Hypothalamus (tissue), 51 donors: ENCODE data around the gene ZAP70.

Experiments used
- DNase-seq, 51 donors: peaks; one replicate each; lab custom pipeline; 2025; lab: John Stamatoyannopoulos, UW

The ZAP70 gene

DNA sequence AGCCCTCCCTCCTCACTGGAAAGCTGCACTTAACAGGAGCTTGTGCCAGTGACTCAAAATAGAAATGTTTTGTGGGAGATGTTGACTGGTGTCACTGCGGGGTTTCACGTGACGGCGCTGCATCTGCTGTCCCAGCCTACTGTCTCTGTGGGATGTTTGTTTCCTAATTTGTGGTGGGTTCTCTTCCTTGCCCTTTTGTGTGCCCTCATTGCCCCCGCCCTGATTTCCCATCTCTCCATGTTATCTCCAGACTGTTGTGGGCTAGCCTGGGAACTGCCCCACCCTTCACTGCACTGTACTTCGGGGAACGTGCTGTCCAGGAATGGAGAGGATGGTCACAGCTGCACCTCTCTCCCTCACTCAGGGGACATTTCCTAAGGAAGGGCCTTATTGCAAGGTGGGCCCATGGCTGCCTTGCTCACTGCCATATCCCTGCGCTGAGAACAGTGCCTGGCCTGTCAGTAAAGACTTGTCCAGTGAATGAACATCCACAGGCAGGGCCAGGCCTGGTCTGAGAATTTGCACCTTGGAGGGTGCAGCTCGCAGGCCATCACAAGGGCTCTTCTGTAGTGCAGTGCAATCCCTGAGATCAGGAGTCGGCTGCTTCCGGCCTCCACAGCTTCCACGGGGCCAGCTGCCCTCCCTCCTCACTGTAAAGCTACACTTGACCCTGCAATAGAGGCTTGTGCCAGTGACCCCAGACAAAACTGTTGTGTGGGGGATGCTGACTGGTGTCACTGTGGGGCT is 18.1 kb downstream of the ZAP70 start:
- no peak for DNase-seq

- DNase-seq: no peak
Measured at GRCh38 chr2:97732436-97733340, 19.3 kb downstream of the ZAP70 start.

GRCh38 chr2:97733341-97734035 is 20.1 kb downstream of the ZAP70 start:
- DNase-seq: peak in 1 of 51 donors; percentile 57

- DNase-seq: no peak
Measured at GRCh38 chr2:97734061-97735051, 21.0 kb downstream of the ZAP70 start.

DNA sequence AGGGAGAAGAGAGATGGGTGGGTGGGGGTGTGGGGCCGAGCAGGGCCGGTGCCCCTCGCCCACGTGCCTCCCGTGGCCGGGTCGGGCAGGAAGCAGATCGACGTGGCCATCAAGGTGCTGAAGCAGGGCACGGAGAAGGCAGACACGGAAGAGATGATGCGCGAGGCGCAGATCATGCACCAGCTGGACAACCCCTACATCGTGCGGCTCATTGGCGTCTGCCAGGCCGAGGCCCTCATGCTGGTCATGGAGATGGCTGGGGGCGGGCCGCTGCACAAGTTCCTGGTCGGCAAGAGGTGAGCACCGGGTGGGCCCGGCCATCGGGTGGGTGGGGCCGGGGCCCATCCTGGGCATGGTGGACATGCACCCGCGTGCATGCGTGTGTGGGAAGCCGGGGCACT is 21.8 kb downstream of the ZAP70 start:
- DNase-seq: peak in 1 of 51 donors; percentile 33

DNA sequence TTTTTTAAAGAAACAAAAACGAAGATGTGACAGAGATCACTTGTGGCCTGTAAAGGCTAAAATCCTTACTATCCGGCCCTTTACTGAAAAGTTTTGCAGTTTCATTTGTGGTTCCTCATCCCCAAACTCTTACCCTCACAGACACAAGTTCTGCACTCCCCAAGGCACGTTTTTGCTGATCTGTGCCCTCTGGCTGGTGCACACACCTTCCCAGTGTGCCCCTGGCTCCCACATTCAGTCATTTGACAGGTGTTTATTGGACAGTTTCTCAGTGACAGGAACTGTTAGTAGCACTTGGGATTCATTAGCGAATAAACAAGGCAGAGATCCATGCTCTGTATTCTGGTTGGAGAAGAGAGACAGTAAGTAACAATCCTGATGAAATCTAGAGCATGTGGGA is 22.8 kb downstream of the ZAP70 start:
- no peak for DNase-seq

- DNase-seq: no peak
Measured at GRCh38 chr2:97736608-97737330, 23.4 kb downstream of the ZAP70 start.

- DNase-seq: peak in 1 of 51 donors; percentile 87
Measured at GRCh38 chr2:97737421-97738178, 24.2 kb downstream of the ZAP70 start.

- peak in 1 of 51 donors; percentile 60 for DNase-seq
Measured at GRCh38 chr2:97738179-97739019, 25.0 kb downstream of the ZAP70 start.

GRCh38 chr2:97739020-97739892 is 25.9 kb downstream of the ZAP70 start:
- no peak for DNase-seq

GRCh38 chr2:97739893-97740245 is 26.5 kb downstream of the ZAP70 start:
- DNase-seq: no peak

- peak in 8 of 51 donors; percentile 1 to 42 (median 10) for DNase-seq
Measured at GRCh38 chr2:97740590-97741182, 27.3 kb downstream of the ZAP70 start.

DNA sequence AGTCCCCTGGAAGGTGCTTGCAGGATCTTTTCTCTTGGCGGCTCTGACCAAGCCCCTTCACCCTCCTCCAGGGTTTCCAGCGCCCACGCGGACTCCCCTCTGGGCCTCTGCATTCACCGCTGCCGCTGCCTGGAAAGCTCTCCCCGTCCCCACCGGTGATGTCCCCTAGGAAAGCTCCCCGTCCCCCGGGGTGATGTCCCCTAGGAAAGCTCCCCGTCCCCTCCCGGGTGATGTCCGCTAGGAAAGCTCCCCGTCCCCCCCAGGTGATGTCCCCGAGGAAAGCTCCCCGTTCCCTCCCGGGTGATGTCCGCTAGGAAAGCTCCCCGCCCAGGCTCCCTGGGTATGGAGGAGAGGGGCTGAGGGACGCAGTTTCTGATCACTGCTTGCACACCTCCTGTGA is 27.9 kb downstream of the ZAP70 start:
- no peak for DNase-seq

DNA sequence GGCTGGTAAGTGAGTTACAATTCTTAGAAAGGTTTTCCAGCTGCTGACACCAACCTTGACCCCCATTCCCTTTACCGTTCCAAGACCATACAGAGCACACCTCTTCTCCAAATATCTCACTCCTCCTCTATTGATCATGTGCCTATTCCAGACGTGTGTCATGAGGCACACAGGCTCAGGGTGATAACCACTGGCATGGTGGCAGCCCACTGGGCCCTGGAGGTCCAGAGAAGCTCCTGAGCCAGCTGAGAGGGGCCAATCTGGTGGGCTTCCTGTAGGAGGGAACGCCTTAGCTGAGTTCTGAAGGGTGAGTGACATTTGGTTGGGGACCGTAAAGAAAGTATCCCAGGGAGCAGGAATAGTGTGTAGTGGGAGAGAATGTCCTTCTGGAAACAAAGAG is 28.3 kb downstream of the ZAP70 start:
- no peak for DNase-seq

DNA sequence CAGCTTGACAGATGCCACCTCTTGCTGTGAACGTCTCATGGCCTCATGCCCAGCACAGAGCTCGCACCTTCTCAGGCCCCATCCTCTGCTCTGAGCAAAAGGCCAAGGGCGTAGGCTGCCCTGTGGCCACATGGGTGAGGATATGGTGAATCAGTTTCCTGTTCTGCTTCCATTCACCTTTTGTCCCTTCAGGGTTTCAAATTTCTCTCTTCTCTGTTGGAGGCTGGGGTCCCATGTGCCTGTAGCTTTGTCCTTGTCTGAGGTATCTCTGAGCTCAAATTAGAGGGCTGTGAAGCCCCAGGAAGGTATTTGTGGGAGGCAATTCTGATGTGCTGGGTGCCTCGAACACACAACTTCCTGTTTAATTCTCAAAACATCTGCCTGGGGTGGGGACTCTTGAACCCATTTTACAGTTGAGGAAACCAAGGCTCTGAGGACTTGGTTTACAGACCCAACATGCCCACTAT is 29.0 kb downstream of the ZAP70 start:
- no peak for DNase-seq

GRCh38 chr2:97743913-97744312 is 30.5 kb downstream of the ZAP70 start:
- no peak for DNase-seq
